ENCODE data around the gene ZNF235. TPM values are rescaled to one million over a fixed set of nuclear protein-coding genes. Genes with fewer than 3 reads are reported as not detected.
A peak's percentile ranks its signal among the peaks of the same experiment; 100 is the strongest.

ZNF235 gene
- total and polyA plus RNA-seq, 2 of the 4 experiments (the other 2 are of a cell fraction) = 0.77 to 3.0 TPM

DNA sequence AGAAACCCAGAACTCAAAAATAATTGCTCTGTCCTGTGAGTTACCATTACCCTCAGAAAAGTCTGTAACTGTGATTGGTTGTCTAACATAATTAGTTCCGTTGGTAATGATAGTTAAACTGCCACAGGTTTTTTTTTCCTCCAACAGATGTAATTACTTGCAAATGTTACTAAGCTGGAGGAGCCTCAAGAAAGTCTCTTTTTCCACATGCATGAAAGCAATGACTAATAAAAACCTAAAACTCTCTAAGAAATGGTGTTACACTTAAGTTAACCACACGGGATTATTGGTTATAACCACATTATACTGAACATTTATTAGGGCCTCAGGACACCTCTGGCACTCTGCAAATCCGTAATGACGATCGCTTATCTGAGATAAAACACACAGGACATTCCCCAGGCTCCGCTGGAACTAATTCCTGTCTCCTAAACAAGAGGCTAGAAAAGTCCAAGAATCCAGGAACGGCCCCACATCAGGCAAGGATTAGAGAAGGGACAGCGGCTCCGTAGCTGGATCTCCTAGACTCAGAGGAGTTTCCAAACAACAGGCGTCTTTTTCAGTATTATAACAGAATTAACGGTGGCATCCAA, 753 bp downstream of the ZNF235 start:
- H3K4ac ChIP-seq (ENCODE audit: low read depth, low read length) = peak overlapping the region; percentile 81; the same call in 1 of the 2 replicates
- H3K4me2 ChIP-seq (ENCODE audit: low read depth, low read length) = peak overlapping the region; percentile 76
- H3K9ac ChIP-seq (ENCODE audit: low read depth, low read length) = peak overlapping the region; percentile 88
- peak overlapping the region; percentile 51 for H2BK5ac ChIP-seq (ENCODE audit: low read depth, low read length, poor library complexity, severe bottlenecking)
- H3K36me3 ChIP-seq (ENCODE audit: control insufficient read depth, insufficient read depth, low read length) = peaks cover 8% of the 10 kb centered on the region
- no peak overlapping the region for H4K5ac ChIP-seq (ENCODE audit: low read depth, low read length)
- peaks cover 3% of the 10 kb centered on the region; the same call in 1 of the 2 replicates for H3K9me1 ChIP-seq (ENCODE audit: insufficient read depth, low read length)
- H2BK15ac ChIP-seq (ENCODE audit: low read depth, low read length) = no peak overlapping the region; the same call in 2 of the 3 replicates
- dilution Hi-C loops (cut with HindIII; ENCODE audit: low sequenced_read_pairs, unreplicated experiment) (no loop called here), in situ Hi-C loops (cut with MboI; ENCODE audit: low sequenced_read_pairs) (no loop called here), intact Hi-C loops (cut with micrococcal nuclease) (loop anchor here (5.0 to 10.0 kb wide), 2 partner anchors 92 to 139 kb away; partner anchors contain the start of genes ZNF226 and ZNF227)
- 0 out of 2 replicates have a peak overlapping the region, but pooled peaks have one; percentile 34 for H4K91ac ChIP-seq (ENCODE audit: insufficient read depth, low read depth, low read length)
- H3K14ac ChIP-seq (replicated peaks; ENCODE audit: low read depth, low read length) = peak overlapping the region; percentile 49; the same call in 1 of the 2 replicates
- TF ChIP-seq ELK1 (IDR thresholded peaks at IDR 0.05; ENCODE audit: borderline replicate concordance, low read depth, low read length) = no peak
- TF ChIP-seq MAZ (IDR thresholded peaks at IDR 0.05; ENCODE audit: borderline replicate concordance, low read depth, low read length) = no peak
- TF ChIP-seq FOS (IDR thresholded peaks at IDR 0.05; ENCODE audit: low read depth, low read length) = no peak
- no peak for TF ChIP-seq BHLHE40 (IDR thresholded peaks at IDR 0.05; ENCODE audit: low read depth, low read length)
- no peak for TF ChIP-seq CHD1 (IDR thresholded peaks at IDR 0.05; ENCODE audit: low read depth, low read length)
- no peak for TF ChIP-seq MXI1 (IDR thresholded peaks at IDR 0.05; ENCODE audit: borderline replicate concordance, low read depth, low read length)
- no peak for TF ChIP-seq RCOR1 (IDR thresholded peaks at IDR 0.05; ENCODE audit: insufficient replicate concordance, low read length)
- peak overlapping the region; percentile 86 for H3K56ac ChIP-seq (ENCODE audit: extremely low read depth, insufficient read depth, low read length)
- peak overlapping the region; percentile 82; the same call in 1 of the 2 replicates for H3K23ac ChIP-seq (ENCODE audit: low read depth, low read length)
- H3K4me3 ChIP-seq (ENCODE audit: insufficient read depth, low read depth, low read length) = peak overlapping the region; percentile 74
- H2BK120ac ChIP-seq (ENCODE audit: low read depth, low read length) = no peak overlapping the region
- 0% methylated on average over 5 of the region's 11 CpGs; no CpG with 5 or more reads in 1 of the 2 experiments for WGBS, 2 experiments (ENCODE audit: extremely low coverage in 2 of 2, insufficient read length in 1 of 2)
- H2AK5ac ChIP-seq (ENCODE audit: low read depth, low read length) = no peak overlapping the region
- ChIA-PET POLR2A (ENCODE audit: unreplicated experiment) (interaction anchor here (0.6 kb wide), 1 partner anchor 206 kb away, joined by 4 read pairs; no protein-coding TSS in a partner anchor), CTCF (no interaction called here)
- peak overlapping the region; percentile 95 for H2AFZ ChIP-seq (replicated peaks; ENCODE audit: low read length, poor library complexity)
- ATAC-seq (ENCODE audit: low read depth) = peak; percentile 36
- peak overlapping the region; percentile 38 to 78; a peak in 3 of 4 replicates for H4K8ac ChIP-seq (ENCODE audit: low read depth in 2 of 2, low read length in 2 of 2)
- peak; percentile 3 for DNase-seq
- H3K27ac ChIP-seq (ENCODE audit: insufficient read depth, low read length) = peak overlapping the region; percentile 86
- peaks cover 4 to 8% of the 10 kb centered on the region in 2 experiments; a peak in 2 of 4 replicates for H3K79me1 ChIP-seq (ENCODE audit: low read depth in 1 of 2, low read length in 2 of 2)
- BruUV-seq (replicated peaks) = no TSS peak
- peak overlapping the region; percentile 32 for H2AK9ac ChIP-seq (replicated peaks; ENCODE audit: low read depth, low read length, poor library complexity)
- no peak overlapping the region for H2BK20ac ChIP-seq (ENCODE audit: low read depth, low read length)
- H4K20me1 ChIP-seq (ENCODE audit: insufficient read depth, low read length) = no peaks in the 10 kb centered on the region; the same call in 1 of the 2 replicates
- H3K18ac ChIP-seq (ENCODE audit: low read depth, low read length) = no peak overlapping the region
- no peaks in the 10 kb centered on the region for H3K27me3 ChIP-seq (ENCODE audit: control insufficient read depth, insufficient read depth, low read length)
- H3K4me1 ChIP-seq (ENCODE audit: control insufficient read depth, insufficient read depth, low read length) = peaks cover 3% of the 10 kb centered on the region; the same call in 1 of the 2 replicates
- H3K9me3 ChIP-seq (ENCODE audit: control insufficient read depth, insufficient read depth, low read length) = no peaks in the 10 kb centered on the region

Measured in IMR-90 (cell line).